RWPE1 (cell line): Measurements from ENCODE around the gene ZFP30.
A peak's percentile ranks its signal among the peaks of the same experiment; 100 is the strongest.

Experiments
- CTCF ChIA-PET: fragments of 350-600 bp; sonication (Branson Sonifier 250); formaldehyde crosslinking; extraction: SDS; loops from one replicate; lab custom pipeline; 2021; lab: Yijun Ruan, JAX
- POLR2A ChIA-PET: fragments of 400-600 bp; formaldehyde crosslinking; extraction: SDS; loops from one replicate; lab custom pipeline; 2020; ENCODE audit warnings: antibody characterized with exemption; ENCODE audit not compliant: low non-redundant PET; lab: Yijun Ruan, JAX
- DNase-seq: peaks from one replicate; pipeline ENCODE4 v3.0.0; 2012; ENCODE audit warnings: low spot score
- H3K27ac ChIP-seq: fragments of 450-650 bp; 2 replicates; pipeline ENCODE4 v1.5.1; 2017
- TF ChIP-seq, protein P1 (sequence below): fragments of 450-650 bp; conservative IDR thresholded peaks from 2 replicates; pipeline ENCODE4 v1.5.1; 2017; ENCODE audit warnings: low read depth, mild to moderate bottlenecking

ZFP30 gene

DNA sequence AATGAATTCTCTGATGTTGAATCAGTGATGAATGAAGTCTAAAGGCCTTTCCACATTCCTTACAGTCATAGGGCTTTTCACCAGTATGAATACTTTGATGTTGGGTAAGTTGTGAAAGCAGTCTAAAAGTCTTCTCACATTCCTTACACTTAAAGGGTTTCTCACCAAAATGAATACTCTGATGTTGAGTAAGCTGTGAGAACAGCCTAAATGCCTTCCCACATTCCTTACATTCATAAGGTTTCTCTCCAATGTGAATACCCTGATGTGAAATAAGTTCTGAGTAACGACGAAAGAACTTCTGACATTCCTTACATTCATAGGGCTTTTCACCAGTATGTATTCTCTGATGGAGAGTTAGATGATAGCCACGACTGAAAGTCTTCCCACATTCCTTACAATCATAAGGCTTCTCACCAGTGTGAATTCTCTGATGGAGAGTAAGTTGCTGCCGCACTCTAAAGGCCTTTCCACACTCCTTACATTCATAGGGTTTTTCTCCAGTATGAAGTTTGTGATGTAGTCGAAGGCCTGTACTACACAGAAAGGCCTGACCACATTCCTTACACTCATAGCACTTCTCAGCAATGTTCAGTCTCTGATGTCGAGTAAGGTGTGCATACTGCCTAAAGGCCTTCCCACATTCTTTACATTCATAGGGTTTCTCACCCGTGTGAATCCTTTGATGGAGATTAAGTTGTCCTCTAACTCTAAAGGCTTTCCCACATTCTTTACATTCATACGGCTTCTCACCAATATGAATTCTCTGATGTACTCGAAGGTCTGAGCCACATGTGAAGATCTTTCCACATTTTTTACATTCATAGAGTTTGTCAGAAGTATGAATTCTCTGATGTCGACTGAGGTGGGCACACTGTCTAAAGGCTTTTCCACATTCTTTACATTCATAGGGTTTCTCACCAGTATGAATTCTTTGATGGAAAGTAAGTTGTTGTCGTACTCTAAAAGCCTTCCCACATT is 19.9 kb downstream of the ZFP30 start:
- ChIA-PET CTCF (no interaction called here), POLR2A (no interaction called here)
- TF ChIP-seq, protein P1, sequence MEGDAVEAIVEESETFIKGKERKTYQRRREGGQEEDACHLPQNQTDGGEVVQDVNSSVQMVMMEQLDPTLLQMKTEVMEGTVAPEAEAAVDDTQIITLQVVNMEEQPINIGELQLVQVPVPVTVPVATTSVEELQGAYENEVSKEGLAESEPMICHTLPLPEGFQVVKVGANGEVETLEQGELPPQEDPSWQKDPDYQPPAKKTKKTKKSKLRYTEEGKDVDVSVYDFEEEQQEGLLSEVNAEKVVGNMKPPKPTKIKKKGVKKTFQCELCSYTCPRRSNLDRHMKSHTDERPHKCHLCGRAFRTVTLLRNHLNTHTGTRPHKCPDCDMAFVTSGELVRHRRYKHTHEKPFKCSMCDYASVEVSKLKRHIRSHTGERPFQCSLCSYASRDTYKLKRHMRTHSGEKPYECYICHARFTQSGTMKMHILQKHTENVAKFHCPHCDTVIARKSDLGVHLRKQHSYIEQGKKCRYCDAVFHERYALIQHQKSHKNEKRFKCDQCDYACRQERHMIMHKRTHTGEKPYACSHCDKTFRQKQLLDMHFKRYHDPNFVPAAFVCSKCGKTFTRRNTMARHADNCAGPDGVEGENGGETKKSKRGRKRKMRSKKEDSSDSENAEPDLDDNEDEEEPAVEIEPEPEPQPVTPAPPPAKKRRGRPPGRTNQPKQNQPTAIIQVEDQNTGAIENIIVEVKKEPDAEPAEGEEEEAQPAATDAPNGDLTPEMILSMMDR, result no peak
- no peak for DNase-seq
- no peak overlapping the region for H3K27ac ChIP-seq

DNA sequence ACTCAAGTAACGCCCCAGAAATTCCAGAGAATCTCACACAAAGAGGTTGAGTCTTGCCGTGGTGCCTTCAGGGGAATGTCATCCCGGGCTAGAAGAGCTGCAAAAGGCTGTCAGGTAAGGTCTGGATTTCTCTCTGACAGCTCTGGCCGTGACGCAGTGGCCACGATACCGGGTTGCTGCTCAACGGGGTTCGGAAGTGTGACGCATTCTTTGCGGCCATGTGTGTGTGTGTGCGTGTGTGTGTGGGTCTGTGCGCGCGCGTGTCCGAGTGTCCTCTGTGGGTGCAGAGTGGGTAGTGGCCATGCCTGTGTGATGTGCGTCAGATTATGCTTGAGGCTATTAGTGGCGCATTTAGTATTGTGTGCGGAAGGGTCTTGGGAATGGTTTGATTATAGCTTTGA is 60.3 kb downstream of the ZFP30 start:
- H3K27ac ChIP-seq, result peak overlapping the region; percentile 92
- CTCF ChIA-PET, result no interaction called here
- TF ChIP-seq, protein P1, result no peak
- POLR2A ChIA-PET, result interaction anchor here (0.6 to 0.9 kb wide), 2 partner anchors 87 to 128 kb away, joined by 4 to 7 read pairs; partner anchors contain the start of gene ZNF569
- no peak for DNase-seq

DNA sequence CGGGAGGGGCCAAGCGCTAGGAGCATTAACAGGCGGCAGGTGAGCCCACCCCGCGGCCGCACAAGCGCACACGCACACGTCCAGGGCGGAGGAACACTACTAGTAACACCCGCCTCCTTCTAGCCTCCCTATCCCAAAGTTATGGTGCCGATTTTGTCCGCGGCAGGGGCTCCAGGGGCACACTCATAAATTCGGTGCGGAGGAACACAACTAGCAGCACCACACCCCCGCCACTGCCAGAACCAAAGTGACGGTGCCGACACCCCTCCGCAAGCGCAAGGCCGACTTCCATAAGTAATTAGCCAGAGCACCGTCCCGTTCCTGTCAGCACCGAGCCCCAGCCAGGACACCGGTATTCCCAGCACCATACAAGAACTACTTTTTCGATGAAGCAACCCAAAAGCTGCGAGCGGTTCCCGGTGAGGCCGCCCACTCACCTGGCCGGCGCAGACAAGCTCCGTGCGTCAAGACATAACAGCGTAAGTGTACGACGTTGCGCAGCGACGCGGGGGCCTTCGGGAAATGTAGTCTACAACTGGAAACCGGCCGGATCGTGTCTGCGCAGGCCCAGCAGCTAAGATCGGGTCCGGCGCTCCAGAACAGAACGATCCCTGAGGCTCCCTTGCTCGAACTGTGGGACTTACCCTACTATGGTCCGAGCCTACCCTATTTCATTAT is 60.8 kb downstream of the ZFP30 start, which contains the start of the genes ZNF540 and ZNF571:
TSS of gene ZNF540 (plus strand) at position 573 of the 678 bp plus-strand sequence. CDS start 3,572 bp downstream, outside the sequence.
TSS of gene ZNF571 (minus strand) at position 489 of the 678 bp plus-strand sequence. CDS start 8,116 bp downstream, outside the sequence.
- ChIA-PET CTCF (no interaction called here), POLR2A (interaction anchor here (0.6 to 0.9 kb wide), 2 partner anchors 88 to 127 kb away, joined by 4 to 7 read pairs; partner anchors contain the start of gene ZNF569)
- H3K27ac ChIP-seq, result peak within 1 kb of the TSS; percentile 92
- TF ChIP-seq, protein P1, result no peak
- DNase-seq, result peak; percentile 85

DNA sequence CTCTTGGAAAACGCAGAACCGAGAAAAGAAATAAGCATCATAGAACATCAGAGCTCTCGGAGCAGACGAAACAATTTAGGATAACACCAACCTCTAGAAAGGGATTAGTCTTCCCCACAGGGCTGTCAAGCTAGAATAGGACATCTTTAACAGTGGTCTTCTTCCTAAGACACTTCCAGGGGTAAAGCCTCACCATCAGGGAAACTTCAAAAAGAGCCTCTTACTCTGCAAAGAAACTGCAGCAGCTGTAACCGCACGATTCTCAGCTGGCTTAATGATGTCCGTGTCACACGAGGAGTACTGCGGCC is 61.3 kb downstream of the ZFP30 start:
- H3K27ac ChIP-seq, result peak overlapping the region; percentile 92
- TF ChIP-seq, protein P1, result no peak
- CTCF ChIA-PET, result no interaction called here
- no peak for DNase-seq
- POLR2A ChIA-PET, result interaction anchor here (0.9 kb wide), 1 partner anchor 127 kb away, joined by 4 read pairs; the partner anchor contains the start of gene ZNF569

DNA sequence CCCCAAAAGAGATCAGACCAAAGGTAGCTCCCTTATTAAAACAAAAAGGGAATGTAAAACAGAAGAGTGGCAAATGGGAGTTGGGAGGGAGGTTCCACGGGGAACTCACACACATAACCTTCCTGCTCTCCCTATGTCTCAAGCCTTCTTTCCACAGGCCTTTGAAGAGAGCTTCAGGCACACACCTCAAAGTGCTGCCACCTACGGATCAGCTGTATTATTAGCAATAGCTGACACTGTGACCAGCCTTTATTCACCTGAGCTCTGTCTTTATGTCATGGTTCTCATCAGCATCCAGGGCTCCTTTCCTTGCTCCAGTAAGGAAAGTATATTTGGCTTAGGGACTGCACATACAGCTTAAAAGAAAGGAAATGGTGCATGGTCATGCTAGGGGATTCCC is 71.9 kb downstream of the ZFP30 start:
- no peak overlapping the region for H3K27ac ChIP-seq
- TF ChIP-seq, protein P1, result no peak
- POLR2A ChIA-PET, result no interaction called here
- no peak for DNase-seq
- CTCF ChIA-PET, result no interaction called here

DNA sequence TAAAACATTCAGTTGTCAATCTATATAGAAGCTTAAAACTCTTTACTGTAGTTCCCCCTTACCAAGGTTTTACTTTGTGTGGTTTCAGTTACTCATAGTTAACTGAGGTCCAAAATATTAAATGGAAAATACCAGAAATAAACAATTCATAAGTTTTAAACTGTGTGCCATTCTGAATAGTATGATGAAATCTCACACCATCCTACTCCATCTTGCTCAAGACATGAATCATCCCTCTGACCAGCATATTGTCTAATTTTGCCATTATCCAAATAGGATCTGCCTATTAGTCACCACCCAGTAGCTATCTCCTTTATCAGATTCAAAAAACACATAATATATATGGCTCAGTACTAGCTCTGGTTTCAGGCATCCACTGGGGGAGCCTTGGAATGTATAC is 83.1 kb downstream of the ZFP30 start:
- TF ChIP-seq, protein P1, result no peak
- ChIA-PET POLR2A (no interaction called here), CTCF (no interaction called here)
- DNase-seq, result no peak
- no peak overlapping the region for H3K27ac ChIP-seq
